ENCODE measurements around the gene CABYR.

Gene CABYR

DNA sequence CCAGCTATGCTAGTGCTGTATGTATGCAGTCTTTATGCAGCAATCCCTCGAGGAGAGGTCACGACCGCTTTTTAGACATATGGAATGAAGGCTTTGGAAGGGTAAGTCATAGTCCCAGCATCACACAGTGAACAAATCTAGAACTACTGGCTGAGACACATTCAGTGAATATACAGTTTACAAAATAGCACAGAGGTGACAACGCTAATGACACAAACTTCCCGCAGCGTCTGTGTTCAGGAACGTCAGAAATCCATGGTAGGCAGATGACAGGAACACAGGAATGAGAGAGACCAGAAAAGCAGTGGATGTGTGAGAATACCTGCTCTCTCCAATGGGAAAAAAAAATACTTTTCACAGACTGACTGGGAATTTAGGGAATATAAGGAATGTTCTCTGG lies 29.6 kb downstream of the CABYR start:
- in situ Hi-C loops (cut with MboI; ENCODE audit: low sequenced_read_pairs, unreplicated experiment), result no loop called here
- no peak for DNase-seq (ENCODE audit: low spot score)
- TF ChIP-seq, protein P1, sequence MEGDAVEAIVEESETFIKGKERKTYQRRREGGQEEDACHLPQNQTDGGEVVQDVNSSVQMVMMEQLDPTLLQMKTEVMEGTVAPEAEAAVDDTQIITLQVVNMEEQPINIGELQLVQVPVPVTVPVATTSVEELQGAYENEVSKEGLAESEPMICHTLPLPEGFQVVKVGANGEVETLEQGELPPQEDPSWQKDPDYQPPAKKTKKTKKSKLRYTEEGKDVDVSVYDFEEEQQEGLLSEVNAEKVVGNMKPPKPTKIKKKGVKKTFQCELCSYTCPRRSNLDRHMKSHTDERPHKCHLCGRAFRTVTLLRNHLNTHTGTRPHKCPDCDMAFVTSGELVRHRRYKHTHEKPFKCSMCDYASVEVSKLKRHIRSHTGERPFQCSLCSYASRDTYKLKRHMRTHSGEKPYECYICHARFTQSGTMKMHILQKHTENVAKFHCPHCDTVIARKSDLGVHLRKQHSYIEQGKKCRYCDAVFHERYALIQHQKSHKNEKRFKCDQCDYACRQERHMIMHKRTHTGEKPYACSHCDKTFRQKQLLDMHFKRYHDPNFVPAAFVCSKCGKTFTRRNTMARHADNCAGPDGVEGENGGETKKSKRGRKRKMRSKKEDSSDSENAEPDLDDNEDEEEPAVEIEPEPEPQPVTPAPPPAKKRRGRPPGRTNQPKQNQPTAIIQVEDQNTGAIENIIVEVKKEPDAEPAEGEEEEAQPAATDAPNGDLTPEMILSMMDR (IDR thresholded peaks at IDR 0.05; ENCODE audit: borderline replicate concordance, control extremely low read depth, extremely low read depth, insufficient read depth, missing control alignments), result no peak

DNA sequence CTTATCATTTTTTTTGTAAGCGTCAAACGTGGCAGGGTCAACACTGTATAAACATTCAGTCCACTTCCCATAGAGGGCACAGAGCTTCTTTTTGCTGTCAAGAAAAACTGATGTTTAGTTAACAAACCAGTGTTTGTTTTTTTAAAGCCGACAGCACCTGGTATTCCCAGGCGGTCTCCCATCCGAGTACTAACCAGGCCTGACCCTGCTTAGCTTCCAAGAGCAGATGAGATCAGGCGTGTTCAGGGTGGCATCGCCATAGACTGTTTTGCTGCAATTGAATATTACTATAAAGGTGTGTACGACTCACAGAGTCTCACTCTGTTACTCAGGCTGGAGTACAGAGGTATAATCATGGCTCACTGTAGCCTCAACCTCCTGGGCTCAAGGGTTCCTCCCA lies 31.5 kb downstream of the CABYR start:
- no peak for DNase-seq (ENCODE audit: low spot score)
- in situ Hi-C loops (cut with MboI; ENCODE audit: low sequenced_read_pairs, unreplicated experiment), result no loop called here
- TF ChIP-seq, protein P1 (IDR thresholded peaks at IDR 0.05; ENCODE audit: borderline replicate concordance, control extremely low read depth, extremely low read depth, insufficient read depth, missing control alignments), result no peak

DNA sequence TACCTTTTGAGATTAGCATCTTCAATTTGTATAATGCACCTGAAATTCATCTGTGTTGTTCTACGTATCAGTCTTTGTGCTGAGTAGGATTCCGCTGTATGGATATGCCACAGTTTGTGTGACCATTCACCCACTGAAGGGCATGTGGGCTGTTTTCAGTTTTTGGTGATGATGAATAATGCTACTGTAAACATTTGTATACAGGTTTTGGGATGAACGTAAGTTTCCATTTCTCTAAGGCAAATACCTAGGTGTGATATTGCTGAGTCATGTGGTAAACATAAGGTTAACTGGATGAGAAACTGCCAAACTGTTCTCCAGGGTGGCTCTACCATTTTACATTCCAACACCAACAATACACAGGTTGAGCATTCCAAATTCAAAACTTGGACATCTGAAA lies 35.1 kb downstream of the CABYR start:
- TF ChIP-seq, protein P1 (IDR thresholded peaks at IDR 0.05; ENCODE audit: borderline replicate concordance, control extremely low read depth, extremely low read depth, insufficient read depth, missing control alignments), result no peak
- no peak for DNase-seq (ENCODE audit: low spot score)
- in situ Hi-C loops (cut with MboI; ENCODE audit: low sequenced_read_pairs, unreplicated experiment), result no loop called here

DNA sequence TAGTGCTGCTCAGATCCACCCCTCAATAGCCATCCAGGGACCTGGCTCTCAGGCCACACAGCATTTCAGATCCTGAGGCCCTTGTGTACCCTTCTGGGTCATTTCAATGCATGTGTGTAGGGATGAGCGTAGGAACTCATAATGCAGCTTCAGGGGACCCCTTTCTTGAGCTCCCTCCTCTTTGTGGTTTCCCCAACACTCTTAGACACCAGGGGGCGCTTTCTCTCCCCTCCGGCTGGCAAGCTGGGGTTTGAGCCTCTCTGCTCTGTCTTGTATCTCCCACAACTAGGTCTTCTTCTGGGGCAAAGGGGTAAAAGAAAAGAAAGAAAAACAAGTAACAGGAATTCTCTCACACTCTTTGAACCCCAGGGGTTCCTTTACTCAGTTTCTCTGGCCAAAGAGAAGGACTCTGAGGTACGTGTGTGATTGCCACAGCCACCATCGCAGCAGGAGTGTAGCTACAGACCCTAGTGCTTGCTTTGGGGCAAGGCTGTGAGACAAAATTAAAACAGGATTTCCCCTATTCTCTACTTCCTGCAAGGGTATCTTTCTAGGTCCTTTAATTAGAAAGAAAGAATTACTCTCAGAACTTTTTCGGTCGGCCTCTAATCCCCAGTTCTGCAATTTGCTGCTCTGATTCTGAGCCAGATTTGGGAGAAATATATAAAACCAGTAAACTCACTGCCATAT lies 38.0 kb downstream of the CABYR start:
- DNase-seq (ENCODE audit: low spot score), result peak; percentile 72
- TF ChIP-seq, protein P1 (IDR thresholded peaks at IDR 0.05; ENCODE audit: borderline replicate concordance, control extremely low read depth, extremely low read depth, insufficient read depth, missing control alignments), result peak; percentile 62
- in situ Hi-C loops (cut with MboI; ENCODE audit: low sequenced_read_pairs, unreplicated experiment), result loop anchor here (25.0 kb wide), 1 partner anchor 90 kb away; no protein-coding TSS in a partner anchor

DNA sequence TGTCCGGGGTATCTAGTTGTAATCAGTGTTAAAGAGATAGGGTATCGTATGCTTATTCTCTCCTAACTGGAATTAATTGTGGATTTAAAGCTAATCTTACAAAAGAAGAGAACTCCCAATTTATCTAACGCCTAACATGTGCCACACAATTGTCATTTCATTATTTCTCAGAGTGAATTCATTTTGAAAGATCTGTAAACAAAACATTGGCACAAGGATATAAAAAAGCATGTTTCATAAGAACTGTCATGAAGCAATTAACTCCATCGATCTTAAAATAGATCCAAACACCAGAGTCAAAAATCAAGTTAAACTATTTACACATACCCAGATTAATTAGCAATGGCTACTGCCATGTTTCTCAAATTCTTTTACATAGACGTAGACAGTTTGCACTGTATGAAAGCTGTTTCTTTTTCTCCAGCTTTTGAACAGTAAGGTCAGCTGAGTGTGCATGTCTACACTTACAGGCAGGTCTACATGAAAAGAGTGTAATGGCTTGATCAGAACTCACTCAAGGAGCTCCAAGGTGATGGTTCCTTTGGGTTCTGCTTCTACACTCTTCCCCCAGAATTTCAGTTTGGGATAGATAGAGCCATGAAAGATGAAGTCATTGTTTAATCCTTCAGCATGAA lies 38.8 kb downstream of the CABYR start:
- in situ Hi-C loops (cut with MboI; ENCODE audit: low sequenced_read_pairs, unreplicated experiment), result loop anchor here (25.0 kb wide), 1 partner anchor 90 kb away; no protein-coding TSS in a partner anchor
- DNase-seq (ENCODE audit: low spot score), result no peak

DNA sequence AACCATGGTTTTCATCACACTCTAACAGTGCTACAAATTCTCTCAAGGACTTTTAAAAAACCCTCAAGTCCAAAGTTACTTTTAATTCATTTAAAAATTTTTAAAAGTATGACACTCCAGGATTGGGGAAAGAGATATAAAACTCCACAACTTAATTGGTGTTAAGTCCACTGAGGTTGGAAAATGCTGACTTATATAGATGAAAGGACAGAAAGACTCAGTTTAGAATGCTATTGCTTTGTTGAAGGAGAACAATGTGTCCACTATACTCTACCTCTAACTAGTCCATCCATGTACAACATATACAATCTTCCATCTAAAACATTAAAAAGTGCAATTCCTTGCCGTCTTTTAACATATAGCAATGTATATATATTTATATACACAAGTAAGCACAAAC lies 41.2 kb downstream of the CABYR start:
- DNase-seq (ENCODE audit: low spot score), result no peak
- in situ Hi-C loops (cut with MboI; ENCODE audit: low sequenced_read_pairs, unreplicated experiment), result loop anchor here (25.0 kb wide), 1 partner anchor 93 kb away; no protein-coding TSS in a partner anchor
- TF ChIP-seq, protein P1 (IDR thresholded peaks at IDR 0.05; ENCODE audit: borderline replicate concordance, control extremely low read depth, extremely low read depth, insufficient read depth, missing control alignments), result no peak

More for the DNA sequence above, 38.8 kb downstream of the CABYR start:
- TF ChIP-seq, protein P1 (IDR thresholded peaks at IDR 0.05; ENCODE audit: borderline replicate concordance, control extremely low read depth, extremely low read depth, insufficient read depth, missing control alignments), result no peak
